ENCODE measurements around the gene LRMDA.

DNA sequence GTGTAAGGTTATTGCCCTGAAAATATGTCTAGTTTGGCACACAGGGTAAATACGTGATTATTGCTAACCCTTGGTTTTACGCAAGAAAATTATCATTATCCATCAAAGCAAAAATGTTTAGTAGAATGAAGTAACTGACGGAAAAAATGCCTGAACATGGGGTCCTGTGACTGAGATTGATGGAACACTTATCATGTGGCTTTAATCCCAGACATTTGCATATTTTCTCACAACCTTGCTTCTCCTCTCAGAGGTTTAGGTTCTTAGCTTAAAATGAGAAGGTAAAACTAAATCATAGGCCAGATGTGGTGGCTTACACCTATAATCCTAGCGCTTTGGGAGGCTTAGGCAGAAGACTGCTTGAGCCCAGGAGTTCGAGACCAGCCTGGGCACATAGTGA lies 1010.7 kb downstream of the LRMDA start:
- TF ChIP-seq, protein P1, sequence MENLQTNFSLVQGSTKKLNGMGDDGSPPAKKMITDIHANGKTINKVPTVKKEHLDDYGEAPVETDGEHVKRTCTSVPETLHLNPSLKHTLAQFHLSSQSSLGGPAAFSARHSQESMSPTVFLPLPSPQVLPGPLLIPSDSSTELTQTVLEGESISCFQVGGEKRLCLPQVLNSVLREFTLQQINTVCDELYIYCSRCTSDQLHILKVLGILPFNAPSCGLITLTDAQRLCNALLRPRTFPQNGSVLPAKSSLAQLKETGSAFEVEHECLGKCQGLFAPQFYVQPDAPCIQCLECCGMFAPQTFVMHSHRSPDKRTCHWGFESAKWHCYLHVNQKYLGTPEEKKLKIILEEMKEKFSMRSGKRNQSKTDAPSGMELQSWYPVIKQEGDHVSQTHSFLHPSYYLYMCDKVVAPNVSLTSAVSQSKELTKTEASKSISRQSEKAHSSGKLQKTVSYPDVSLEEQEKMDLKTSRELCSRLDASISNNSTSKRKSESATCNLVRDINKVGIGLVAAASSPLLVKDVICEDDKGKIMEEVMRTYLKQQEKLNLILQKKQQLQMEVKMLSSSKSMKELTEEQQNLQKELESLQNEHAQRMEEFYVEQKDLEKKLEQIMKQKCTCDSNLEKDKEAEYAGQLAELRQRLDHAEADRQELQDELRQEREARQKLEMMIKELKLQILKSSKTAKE (IDR thresholded peaks at IDR 0.05; ENCODE audit: low read depth, poor library complexity, severe bottlenecking) = no peak
- no peak for TF ChIP-seq EZH2 (IDR thresholded peaks at IDR 0.05; ENCODE audit: borderline replicate concordance, control insufficient read depth, low read depth, low read length)
- TF ChIP-seq, protein P2, sequence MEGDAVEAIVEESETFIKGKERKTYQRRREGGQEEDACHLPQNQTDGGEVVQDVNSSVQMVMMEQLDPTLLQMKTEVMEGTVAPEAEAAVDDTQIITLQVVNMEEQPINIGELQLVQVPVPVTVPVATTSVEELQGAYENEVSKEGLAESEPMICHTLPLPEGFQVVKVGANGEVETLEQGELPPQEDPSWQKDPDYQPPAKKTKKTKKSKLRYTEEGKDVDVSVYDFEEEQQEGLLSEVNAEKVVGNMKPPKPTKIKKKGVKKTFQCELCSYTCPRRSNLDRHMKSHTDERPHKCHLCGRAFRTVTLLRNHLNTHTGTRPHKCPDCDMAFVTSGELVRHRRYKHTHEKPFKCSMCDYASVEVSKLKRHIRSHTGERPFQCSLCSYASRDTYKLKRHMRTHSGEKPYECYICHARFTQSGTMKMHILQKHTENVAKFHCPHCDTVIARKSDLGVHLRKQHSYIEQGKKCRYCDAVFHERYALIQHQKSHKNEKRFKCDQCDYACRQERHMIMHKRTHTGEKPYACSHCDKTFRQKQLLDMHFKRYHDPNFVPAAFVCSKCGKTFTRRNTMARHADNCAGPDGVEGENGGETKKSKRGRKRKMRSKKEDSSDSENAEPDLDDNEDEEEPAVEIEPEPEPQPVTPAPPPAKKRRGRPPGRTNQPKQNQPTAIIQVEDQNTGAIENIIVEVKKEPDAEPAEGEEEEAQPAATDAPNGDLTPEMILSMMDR (IDR thresholded peaks at IDR 0.05 in 2 of 3, conservative IDR thresholded peaks at IDR 0.05 in 1 of 3; ENCODE audit: control insufficient read depth in 2 of 3, extremely low read depth in 1 of 3, insufficient read depth in 1 of 3, low read depth in 3 of 3, low read length in 3 of 3) = no peak
- TF ChIP-seq HDAC6 (IDR thresholded peaks at IDR 0.05; ENCODE audit: unreplicated experiment) = no peak
- TF ChIP-seq MXI1 (IDR thresholded peaks at IDR 0.05; ENCODE audit: low read depth, low read length) = no peak
- no peak for TF ChIP-seq YY1 (IDR thresholded peaks at IDR 0.05; ENCODE audit: low read depth, low read length)

All from GM12878 (cell line).